ENCODE results near the gene CUBN.

The CUBN gene

DNA sequence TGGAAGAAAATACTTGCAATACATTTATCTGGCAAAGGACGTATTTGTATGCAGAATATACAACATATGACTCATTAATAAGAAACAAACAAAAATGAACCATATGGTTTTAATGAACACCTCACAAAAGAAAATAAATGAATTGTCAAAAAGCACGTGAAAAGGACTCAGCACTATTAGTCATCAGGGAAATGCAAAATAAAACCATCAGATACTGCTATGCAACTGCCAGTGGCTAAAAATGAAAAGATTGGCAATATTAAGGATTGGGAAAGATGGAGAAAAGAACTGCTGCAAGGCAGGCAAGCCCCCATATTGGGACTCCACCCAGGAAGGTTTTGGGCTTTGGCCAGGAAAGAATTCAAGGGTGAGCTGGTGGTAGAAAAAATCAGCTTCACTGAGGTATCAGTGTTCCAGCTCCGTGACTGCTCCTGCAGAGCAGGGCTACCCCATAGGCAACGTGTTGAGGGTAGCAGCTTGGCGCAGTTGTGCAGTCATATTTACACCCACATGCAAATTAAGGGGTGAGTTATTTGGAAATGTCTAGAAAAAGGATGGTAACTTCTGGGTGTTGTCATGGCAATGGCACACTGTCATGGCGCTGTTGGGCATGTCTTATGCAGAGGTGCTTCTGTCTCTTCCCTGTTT is 72.7 kb downstream of the CUBN start:
- no peak for TF ChIP-seq CTCF (IDR thresholded peaks at IDR 0.05; ENCODE audit: insufficient read depth, low read depth, low read length, missing control alignments)
- DNase-seq (ENCODE audit: low read depth), result no peak
- H3K4me3 ChIP-seq (ENCODE audit: low read depth, low read length), result no peak overlapping the region

- no peak for TF ChIP-seq CTCF (IDR thresholded peaks at IDR 0.05; ENCODE audit: insufficient read depth, low read depth, low read length, missing control alignments)
- no peak for DNase-seq (ENCODE audit: low read depth)
- no peak overlapping the region for H3K4me3 ChIP-seq (ENCODE audit: low read depth, low read length)
Measured at GRCh38 chr10:17053513-17053912, 76.1 kb downstream of the CUBN start.

GRCh38 chr10:17053061-17053460 is 76.5 kb downstream of the CUBN start:
- H3K4me3 ChIP-seq (ENCODE audit: low read depth, low read length), result no peak overlapping the region
- no peak for TF ChIP-seq CTCF (IDR thresholded peaks at IDR 0.05; ENCODE audit: insufficient read depth, low read depth, low read length, missing control alignments)
- DNase-seq (ENCODE audit: low read depth), result no peak

GRCh38 chr10:17051851-17052250 is 77.8 kb downstream of the CUBN start:
- no peak overlapping the region for H3K4me3 ChIP-seq (ENCODE audit: low read depth, low read length)
- DNase-seq (ENCODE audit: low read depth), result no peak
- TF ChIP-seq CTCF (IDR thresholded peaks at IDR 0.05; ENCODE audit: insufficient read depth, low read depth, low read length, missing control alignments), result no peak

GRCh38 chr10:17049195-17049594 is 80.4 kb downstream of the CUBN start:
- no peak overlapping the region for H3K4me3 ChIP-seq (ENCODE audit: low read depth, low read length)
- no peak for DNase-seq (ENCODE audit: low read depth)
- no peak for TF ChIP-seq CTCF (IDR thresholded peaks at IDR 0.05; ENCODE audit: insufficient read depth, low read depth, low read length, missing control alignments)

DNA sequence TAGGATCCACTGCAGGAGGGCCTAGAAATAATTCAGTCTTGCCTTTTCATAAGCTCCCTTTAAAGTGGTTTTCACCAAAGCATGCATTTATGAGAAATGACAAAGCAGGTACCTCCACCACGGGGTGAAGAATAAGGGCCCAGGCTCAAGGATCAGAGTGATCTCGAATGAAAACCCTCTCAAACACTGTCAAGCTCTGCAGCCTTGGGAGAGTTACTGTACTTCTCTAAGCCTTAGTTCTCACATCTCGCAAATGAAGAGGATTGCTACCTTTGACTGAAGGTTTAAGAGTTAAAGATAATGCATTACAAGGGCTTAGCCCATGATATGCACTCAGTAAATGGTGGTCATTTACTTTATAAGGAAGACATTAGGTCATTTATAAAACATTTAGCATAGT is 81.7 kb downstream of the CUBN start:
- no peak overlapping the region for H3K4me3 ChIP-seq (ENCODE audit: low read depth, low read length)
- no peak for TF ChIP-seq CTCF (IDR thresholded peaks at IDR 0.05; ENCODE audit: insufficient read depth, low read depth, low read length, missing control alignments)
- no peak for DNase-seq (ENCODE audit: low read depth)

- TF ChIP-seq CTCF (IDR thresholded peaks at IDR 0.05; ENCODE audit: insufficient read depth, low read depth, low read length, missing control alignments), result no peak
- DNase-seq (ENCODE audit: low read depth), result no peak
- H3K4me3 ChIP-seq (ENCODE audit: low read depth, low read length), result no peak overlapping the region
Measured at GRCh38 chr10:17046989-17047388, 82.6 kb downstream of the CUBN start.
